HG03060 (cell line): ENCODE results near the gene RALGAPA1.

ENCODE experiments used
- ATAC-seq: cut with Tn5 transposase; IDR thresholded peaks from one replicate; pipeline ENCODE4 v1.9.1; 2021; ENCODE audit warnings: low read depth, moderate number of reproducible peaks; ENCODE audit not compliant: unreplicated experiment

The RALGAPA1 gene

DNA sequence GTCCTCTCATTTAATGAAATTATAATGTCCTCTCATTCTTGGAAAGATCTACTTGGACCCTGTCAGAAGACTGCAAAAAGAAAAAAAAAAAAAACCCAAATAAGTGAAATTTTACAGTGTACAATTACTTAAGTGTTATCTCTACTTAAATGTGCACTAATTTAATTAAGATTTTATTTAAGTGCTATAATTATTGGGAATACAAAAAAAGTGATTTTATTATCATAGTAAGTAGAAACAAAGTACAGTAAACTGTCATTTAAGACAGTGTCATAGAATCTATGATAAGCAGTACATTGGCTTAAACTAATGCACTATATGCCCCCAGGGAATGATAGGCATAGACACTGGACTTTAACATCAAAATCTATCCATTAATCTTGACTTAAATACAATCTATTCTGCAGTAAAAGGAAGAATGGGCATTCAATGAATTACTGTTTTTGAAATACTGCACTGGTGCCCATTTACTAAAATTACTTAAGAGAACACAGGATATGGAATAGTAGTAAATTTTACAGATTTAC, 251.8 kb downstream of the RALGAPA1 start:
- no peak for ATAC-seq

- no peak for ATAC-seq
Observed at GRCh38 chr14:35556548-35556947, 252.5 kb downstream of the RALGAPA1 start.

GRCh38 chr14:35553808-35554207, 255.3 kb downstream of the RALGAPA1 start:
- no peak for ATAC-seq

DNA sequence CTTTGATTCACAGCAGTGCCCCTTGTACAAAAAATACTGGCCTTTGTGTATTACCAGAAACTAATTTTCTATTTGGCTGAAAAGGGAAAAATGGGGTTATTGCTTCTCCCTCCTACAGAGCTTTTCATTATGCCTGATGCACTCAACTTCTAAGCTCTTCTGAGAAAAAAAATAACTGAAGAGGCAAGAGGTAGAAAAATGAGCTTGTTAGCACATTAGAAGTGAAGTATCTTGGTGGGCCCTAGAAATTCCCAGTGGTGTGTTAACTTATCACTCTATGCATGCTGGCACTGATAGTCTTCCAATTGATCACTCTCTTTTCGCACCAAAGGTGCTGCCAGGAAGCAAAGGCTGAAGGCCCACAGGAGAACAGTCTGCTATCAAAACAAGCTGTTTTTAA, 258.0 kb downstream of the RALGAPA1 start:
- no peak for ATAC-seq

DNA sequence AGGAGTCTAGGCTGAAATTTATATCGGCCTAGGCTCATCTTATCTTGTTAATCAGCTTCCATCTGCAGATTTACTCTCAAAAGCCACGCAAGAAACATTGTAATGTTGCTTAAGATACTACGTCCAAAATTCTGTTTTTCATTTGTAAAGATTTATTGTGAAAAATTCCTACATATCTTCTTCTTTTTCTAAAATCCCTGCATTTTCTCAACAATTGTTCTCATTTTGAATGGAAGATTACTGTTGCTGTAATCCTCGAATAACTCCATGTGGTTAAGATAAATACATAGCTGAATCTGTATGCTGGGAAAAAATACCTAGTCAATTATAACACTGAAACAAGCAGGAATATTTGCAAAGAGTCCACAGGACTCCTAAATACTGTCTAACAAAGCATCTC, 259.5 kb downstream of the RALGAPA1 start:
- no peak for ATAC-seq

- no peak for ATAC-seq
Observed at GRCh38 chr14:35543006-35543405, 266.1 kb downstream of the RALGAPA1 start.

DNA sequence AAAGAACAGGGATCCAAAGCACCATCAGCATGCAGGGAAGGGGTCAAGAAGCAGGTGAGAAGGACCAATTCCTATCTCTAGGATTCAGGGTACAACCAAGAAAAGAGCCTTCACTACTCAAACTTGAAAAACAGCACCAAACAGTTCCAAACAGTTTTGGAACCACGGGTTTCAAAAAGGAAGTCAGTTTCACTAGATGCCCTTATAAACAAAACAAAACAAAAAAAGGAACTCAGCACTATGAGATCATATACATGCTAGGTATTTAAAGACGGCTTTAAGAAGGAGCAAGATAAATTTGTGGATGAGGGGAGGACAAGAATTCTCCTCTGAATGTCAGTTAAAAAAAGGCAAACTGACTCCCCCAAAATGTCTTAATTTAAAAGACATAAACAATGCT, 269.1 kb downstream of the RALGAPA1 start:
- no peak for ATAC-seq

DNA sequence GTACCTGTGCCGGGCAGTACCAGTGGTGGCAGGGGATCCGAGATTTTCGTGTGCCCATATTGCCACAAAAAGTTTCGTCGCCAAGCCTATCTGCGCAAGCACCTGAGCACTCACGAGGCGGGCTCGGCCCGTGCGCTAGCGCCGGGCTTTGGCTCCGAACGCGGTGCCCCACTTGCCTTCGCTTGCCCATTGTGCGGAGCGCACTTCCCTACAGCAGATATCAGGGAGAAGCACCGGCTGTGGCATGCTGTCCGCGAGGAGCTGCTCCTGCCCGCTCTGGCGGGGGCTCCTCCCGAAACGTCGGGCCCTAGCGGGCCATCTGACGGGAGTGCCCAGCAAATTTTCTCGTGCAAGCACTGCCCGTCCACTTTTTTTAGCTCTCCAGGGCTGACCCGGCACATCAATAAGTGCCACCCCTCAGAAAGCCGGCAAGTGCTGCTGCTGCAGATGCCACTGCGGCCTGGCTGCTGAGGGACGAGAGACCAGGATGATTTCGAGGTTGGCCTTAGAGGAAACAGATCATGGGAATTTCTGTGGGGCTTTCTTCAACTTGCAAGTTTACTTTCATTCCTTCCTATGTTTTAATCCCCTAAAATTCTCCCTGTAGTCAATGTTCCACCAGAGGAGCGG, 273.5 kb downstream of the RALGAPA1 start:
- no peak for ATAC-seq

GRCh38 chr14:35534873-35535482, 274.1 kb downstream of the RALGAPA1 start:
- no peak for ATAC-seq

DNA sequence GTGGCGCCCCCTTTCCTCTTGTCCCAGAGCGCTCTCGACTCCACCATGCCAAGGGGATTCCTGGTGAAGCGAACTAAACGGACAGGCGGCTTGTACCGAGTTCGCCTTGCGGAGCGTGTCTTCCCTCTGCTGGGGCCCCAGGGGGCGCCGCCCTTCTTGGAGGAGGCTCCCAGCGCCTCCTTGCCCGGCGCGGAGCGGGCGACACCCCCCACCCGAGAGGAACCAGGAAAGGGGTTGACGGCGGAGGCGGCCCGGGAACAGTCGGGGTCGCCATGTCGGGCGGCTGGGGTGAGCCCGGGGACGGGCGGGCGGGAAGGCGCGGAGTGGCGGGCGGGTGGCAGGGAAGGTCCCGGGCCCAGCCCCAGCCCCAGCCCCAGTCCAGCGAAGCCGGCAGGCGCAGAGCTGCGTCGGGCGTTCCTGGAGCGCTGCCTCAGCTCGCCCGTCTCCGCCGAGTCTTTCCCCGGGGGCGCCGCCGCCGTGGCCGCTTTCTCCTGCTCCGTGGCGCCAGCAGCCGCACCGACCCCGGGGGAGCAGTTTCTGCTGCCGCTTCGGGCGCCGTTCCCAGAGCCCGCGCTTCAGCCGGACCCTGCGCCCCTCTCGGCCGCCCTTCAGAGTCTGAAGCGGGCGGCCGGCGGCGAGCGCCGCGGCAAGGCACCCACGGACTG, 274.8 kb downstream of the RALGAPA1 start:
- ATAC-seq, result no peak

- ATAC-seq, result no peak
Observed at GRCh38 chr14:35533357-35534207, 275.5 kb downstream of the RALGAPA1 start, which contains the start of gene INSM2. Gene INSM2, plus strand, starts transcription at chr14:35534164. Its CDS starts 89 bp downstream, at chr14:35534253.

- no peak for ATAC-seq
Observed at GRCh38 chr14:35532783-35533356, 276.2 kb downstream of the RALGAPA1 start.

DNA sequence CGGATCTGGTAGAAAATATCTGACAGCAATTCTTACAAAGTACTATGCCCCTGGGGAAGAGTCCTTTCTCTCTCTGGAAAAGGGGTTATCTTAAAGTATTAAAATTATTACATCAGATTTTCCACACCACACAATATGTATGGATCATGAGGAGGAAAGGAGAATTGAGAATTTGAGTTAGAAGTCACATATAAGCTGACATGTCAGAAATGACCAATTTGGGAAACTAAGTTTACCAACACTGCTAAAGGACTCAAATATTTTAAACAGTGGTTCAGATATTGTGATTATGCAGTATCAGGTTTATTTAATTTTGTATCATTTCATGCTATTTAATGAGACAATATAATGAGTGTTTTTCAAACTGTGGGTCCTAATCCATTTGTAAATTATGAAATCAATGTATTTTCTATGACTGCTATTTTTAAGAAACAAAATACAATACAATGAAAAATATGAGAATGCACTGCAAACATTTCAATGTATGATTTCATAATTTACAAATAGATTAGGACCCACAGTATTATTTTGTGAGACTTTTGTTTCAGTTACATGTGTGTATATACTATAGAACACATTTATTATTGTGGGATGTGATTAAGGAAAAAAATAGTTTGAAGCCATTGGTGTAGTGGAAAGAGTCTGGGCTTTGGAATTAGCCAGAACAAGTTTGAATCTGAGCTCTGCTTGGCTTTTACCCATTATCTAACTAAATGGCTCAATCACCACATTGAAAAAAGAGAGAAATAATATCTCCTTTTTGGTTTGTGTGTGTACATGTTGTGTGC, 276.9 kb downstream of the RALGAPA1 start:
- no peak for ATAC-seq

DNA sequence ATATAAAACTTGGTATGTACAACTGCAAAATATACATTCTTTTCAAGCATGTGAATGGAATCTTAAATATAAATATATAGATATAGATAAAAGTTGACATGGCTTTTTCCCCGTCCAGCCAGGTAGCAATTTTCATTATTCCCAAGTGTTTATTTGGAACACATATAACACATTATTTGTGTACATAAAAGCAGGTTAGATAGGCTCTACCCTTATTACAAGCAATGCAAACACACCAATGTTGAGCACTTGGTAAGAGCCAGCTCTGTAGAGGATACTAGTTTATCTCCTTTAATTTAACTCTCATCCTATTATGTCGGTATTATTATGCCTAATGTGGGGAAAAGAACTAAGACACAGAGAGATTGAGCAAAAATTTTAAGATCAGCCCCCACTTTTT, 282.1 kb downstream of the RALGAPA1 start:
- ATAC-seq, result no peak

- ATAC-seq, result no peak
Observed at GRCh38 chr14:35525695-35526094, 283.4 kb downstream of the RALGAPA1 start.

DNA sequence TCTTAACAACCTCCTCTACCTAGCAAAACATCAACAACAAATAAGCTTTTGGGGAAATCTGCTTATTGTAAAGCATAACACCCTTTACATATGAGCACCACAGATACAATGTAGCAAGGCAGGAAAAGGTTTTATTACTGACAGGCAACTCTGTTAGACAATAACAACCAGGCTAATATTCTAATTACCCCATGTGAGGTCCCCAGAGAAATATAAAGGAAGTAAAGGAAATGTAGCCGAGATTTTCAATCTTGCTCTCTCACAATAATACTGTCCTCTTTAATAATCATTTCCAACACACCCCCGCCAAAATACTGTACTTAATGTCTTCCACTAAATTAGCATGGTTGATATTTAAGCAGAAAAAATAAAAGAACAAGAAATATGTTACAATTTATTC, 289.1 kb downstream of the RALGAPA1 start:
- ATAC-seq, result no peak

DNA sequence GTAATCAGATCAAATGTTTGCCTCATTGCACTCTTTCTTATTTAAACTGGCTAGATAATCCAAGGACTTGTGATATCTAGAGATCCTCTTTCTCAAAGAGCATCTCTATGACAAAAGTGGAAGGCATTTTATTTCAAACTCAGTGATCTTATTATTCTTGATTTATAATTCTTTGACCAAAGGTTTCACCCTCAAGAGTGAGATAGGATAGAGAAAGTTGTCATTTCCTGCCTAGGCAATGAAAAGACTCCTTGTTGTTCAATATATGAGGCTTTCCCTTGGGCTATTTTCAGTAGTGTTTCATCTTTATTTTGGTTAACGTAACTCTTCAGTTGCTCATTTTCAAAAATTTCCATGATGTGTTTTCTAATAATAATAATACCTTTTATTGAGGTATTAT, 293.2 kb downstream of the RALGAPA1 start:
- no peak for ATAC-seq

DNA sequence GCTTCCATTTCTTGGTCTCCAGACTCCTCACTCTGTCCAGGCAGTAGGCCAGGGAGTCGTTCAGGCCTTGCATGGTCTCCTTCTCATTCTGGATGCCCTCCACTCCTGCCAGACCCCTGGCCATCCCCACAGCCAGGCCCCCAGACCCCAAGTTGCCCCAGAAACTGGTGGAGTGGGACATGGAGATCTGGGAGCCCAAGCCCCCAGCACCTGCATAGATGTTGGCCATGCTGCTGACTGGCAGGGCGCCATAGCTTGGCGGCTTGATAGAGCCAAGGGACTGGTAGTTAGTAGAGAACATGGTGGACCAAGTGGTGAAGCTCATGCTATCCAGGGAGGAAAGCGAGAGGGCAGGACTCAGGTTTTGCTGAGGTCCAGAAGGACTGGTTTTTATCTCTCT, 296.3 kb downstream of the RALGAPA1 start:
- ATAC-seq, result no peak

- ATAC-seq, result no peak
Observed at GRCh38 chr14:35509846-35510245, 299.2 kb downstream of the RALGAPA1 start.

DNA sequence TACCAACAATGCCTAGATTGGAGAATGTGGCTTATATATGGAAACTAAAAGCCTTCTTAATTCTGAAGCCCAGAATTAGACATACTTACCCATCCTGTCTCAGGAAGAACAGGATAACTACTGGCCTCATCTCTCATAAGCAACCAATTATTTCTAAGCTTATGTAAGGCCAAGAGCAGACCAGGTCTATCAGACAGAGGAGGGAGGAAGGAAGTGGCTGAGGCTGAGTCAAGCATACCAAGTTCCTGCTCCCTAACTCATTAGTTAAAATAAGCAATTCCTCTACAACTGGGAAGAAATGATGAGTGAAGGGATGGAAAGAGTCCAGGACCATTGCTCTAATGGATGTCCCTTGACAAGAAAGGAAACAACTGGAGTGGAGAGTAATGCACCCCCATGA, 302.2 kb downstream of the RALGAPA1 start:
- no peak for ATAC-seq
